GM19452 (cell line): ENCODE data around the gene SLC26A3.
"Not testable (repeated sequence)": the region's sequence is repeated elsewhere in the genome, so short reads cannot be mapped to it uniquely, and the experiment has no call there.

Experiments
- ATAC-seq: cut with Tn5 transposase; IDR thresholded peaks from one replicate; pipeline ENCODE4 v1.9.1; 2021; ENCODE audit not compliant: unreplicated experiment

Gene SLC26A3

DNA sequence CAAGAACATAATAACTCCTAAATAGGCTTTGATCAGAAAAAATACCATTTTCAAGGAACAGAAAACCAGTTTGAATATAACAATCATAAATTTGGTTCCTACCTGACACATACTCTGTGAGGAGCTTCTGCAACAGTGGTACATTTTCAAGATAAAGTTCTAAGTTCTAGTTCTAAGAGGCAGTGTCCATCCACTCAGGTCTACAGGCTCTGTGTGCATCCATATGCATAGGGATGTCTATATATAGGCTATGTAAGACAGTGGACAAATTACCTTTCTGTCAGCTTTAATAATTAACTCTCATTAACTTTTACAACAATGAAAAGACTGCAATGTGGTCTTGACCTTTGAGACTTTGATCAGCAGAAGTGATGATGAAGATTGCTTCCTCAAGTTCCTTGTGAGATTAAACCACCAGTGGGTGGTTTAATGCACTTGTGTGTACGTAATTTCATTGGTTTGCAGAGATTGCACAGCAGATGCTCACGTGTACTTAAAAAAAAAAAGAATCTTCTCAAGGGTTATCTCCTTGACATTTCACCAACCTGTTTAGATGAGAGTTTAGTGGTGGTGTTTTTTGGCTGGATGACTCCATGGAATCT lies at the start of gene SLC26A3:
SLC26A3 (minus strand) TSS at position 215 of the 602 bp plus-strand sequence. CDS start 8,714 bp downstream, outside the sequence.
- ATAC-seq = no peak

DNA sequence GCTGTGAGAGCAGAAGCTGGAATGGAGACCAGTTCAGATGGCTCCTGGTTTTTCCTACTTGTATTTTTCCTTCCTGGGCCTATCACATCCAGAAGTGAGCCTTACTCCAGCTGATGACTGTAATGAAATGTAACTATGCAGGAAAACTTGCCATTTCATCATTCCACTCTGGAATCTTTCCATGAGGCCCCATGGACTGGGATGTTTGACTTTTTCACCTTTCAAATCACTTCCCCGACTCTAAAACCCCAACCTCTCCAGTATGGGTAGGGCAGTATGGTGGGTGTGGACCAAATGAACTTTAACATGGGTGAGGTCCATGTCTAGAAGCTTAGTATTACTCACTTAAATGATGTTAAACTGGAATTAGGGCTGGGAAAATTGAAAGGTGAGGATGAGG lies 47.6 kb upstream of the SLC26A3 start:
- ATAC-seq = no peak

DNA sequence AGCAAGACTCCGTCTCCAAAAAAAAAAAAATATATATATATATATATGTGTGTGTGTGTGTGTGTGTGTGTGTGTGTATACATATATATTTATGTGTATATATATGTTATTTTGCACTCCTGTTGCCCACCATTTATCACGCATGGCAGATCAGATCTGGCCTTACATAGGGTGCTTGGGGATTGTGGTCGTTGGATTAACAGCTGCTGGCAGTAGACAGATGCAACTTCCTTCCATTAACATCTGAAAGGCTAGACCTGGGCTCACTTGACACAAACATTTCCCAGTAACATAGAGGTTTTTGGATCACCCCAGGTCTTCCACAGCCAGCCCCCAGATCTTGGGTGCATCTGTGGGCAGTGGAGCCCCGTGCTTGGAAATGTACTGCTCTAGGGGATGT lies 47.2 kb upstream of the SLC26A3 start:
- ATAC-seq = no peak

DNA sequence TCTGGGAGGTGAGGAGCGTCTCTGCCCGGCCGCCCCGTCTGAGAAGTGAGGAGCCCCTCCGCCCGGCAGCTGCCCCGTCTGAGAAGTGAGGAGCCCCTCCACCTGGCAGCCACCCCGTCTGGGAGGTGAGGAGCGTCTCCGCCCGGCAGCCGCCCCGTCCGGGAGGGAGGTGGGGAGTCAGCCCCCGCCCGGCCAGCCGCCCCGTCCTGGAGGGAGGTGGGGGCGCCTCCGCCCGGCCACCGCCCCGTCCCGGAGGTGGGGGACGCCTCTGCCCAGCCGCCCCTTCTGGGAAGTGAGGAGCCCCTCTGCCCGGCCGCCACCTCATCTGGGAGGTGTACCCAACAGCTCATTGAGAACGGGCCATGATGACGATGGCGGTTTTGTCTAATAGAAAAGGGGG lies 45.2 kb upstream of the SLC26A3 start:
- ATAC-seq = not testable (repeated sequence)

- ATAC-seq = not testable (repeated sequence)
Measured at GRCh38 chr7:107847836-107848175, 44.8 kb upstream of the SLC26A3 start.

DNA sequence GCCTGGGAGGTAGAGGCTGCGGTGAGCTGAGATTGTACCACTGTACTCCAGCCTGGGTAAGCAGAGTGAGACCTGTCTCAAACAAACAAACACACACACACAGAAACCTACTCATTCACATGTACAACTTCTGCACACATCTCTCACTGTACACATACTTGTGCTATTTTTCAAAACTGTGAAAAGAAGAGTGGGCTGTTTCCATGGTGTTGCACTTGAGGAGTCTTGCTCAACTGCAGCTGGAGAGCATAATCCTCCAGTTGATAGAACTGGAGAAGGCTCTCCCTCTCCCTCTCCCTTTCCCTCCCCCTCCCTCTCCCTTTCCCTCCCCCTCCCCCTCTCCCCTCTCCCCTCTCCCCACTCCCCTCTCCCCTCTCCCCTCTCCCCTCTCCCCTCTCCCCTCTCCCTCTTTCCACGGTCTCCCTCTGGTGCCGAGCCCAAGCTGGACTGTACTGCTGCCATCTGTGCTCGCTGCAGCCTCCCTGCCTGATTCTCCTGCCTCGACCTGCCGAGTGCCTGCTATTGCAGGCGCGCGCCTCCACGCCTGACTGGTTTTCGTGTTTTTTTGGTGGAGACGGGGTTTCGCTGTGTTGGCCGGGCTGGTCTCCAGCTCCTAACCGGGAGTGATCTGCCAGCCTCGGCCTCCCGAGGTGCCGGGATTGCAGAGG lies 44.3 kb upstream of the SLC26A3 start:
- ATAC-seq = no peak

DNA sequence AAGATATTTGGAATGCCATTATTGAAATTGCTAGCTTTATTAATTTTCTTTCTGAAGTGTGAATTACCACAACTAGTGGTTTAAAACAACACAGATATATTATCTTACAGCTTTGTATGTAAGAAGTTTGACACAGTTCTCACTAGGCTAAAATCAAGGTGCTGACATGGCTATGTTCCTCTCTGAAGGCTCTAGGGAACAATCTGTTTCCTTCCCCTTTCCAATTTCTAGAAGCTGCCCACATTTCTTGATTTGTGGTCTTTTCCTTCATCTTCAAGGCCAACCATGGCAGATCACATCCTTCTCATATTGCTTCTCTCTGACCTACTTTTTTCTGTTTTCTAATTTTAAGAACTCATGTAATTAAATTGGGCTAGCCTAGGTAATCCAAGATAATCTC lies 43.3 kb upstream of the SLC26A3 start:
- ATAC-seq = no peak

GRCh38 chr7:107843184-107843583 lies 40.2 kb upstream of the SLC26A3 start:
- no peak for ATAC-seq

- no peak for ATAC-seq
Measured at GRCh38 chr7:107842213-107842612, 39.2 kb upstream of the SLC26A3 start.

GRCh38 chr7:107838816-107839565 lies 36.0 kb upstream of the SLC26A3 start:
- ATAC-seq = no peak

DNA sequence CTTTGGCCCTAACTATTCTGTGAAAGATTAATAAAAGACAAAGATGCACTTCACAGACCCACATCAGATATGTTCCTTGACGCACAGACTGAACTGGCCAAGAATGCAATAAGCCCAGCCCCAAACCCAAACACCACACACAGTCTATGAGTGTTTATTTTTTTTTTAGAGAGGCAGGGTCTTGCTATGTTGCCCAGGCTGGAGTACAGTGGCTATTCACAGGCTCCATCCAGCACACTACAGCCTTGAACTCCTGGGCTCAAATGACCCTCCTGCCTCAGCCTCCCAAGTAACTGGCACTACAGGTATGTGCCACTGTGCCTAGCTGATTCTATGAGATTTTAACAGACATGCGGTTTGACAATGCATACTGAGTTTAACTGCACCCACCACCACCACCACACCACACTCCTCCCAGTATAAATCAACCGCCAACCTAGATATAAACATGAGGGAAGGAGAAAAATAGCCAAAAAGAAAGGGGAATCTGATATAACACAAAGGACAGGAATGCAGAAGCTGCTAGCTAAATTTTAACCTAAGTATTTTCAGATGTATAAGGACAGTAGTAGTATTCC lies 35.1 kb upstream of the SLC26A3 start:
- ATAC-seq = no peak

DNA sequence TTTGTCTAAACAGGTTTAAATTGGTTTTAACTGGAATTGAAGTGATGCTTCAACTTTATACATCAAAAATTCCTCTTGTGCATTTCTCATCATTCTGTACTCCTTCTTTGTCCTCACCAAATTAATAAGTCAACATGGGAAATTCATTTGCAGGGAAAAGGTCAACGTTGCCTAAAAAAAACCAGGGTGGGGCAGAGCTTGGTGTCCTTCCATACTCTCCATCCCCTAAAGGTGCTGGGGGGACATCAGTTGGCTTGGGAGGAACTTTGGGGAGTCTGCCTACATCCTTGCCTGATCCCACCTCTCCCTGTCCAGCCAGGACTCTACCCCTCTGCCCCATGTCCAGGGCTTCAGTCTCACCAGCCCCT lies 34.1 kb upstream of the SLC26A3 start:
- no peak for ATAC-seq

GRCh38 chr7:107836237-107837144 lies 33.5 kb upstream of the SLC26A3 start:
- ATAC-seq = no peak

DNA sequence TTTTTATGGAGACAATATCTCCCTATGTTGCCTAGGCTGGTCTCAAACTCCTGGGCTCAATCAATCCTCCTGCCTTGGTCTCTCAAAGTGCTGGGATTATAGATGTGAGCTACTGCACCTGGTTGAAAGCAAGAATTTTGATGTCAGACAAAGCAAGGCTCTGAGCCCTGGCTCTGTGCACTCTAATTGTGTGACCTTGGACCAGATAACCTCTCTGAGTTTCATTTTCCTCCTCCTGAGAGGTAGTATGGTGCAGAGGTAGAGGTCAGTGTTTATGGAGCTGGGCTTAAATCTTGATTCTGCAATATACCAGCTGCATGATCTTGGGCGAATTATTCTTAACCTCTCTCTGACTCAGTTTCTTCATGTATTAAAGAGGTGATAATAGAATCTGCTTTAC lies 31.4 kb upstream of the SLC26A3 start:
- ATAC-seq = no peak

GRCh38 chr7:107833684-107834106 lies 30.7 kb upstream of the SLC26A3 start:
- ATAC-seq = no peak

DNA sequence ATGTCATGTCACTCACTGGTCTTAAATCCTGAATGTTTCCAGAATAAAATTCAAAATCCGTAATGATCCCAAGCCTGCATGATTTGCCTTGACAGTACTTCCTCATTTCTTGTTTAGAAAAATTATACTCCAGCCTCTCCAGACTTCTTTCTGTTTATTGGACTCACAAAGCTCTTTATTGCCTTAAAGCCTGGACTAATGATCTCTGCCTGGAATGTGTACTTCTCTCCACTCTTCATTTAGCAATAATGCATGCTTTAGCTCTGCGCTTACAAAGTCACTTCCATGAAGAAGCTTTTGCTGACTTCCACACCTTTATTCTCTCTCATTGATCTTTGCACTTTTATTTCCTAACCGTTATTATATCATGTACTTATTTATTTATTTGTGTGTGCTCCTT lies 27.4 kb upstream of the SLC26A3 start:
- no peak for ATAC-seq

- ATAC-seq = no peak
Measured at GRCh38 chr7:107828540-107828939, 25.5 kb upstream of the SLC26A3 start.

GRCh38 chr7:107827501-107827900 lies 24.5 kb upstream of the SLC26A3 start:
- no peak for ATAC-seq

DNA sequence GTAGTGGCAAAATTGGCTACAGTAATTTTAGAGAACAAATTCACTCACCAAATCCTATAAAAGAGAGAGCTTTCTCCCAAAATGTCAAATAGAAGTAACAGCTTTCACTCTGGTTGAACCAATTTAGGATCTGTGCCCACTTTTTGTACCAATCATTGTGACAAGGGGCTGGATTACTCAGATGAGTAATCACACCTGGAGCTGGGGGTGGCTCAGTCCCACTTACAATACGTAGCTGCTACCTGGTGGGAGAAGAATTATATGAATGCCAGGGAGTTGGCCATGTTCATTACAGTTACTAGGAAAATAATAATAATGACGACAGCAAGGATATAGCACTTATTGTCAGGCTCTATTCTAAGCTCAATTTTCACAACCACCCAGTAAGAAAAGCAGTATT lies 23.4 kb upstream of the SLC26A3 start:
- no peak for ATAC-seq

- no peak for ATAC-seq
Measured at GRCh38 chr7:107824858-107825257, 21.8 kb upstream of the SLC26A3 start.

- ATAC-seq = no peak
Measured at GRCh38 chr7:107818622-107819021, 15.6 kb upstream of the SLC26A3 start.
